Measurements from ENCODE around the gene COBLL1.

Gene COBLL1

GRCh38 chr2:164755952-164756351, 85.7 kb downstream of the COBLL1 start:
- no peak for DNase-seq (ENCODE audit: low read depth)

GRCh38 chr2:164754157-164755093, 87.2 kb downstream of the COBLL1 start:
- DNase-seq (ENCODE audit: low read depth): no peak

- no peak for DNase-seq (ENCODE audit: low read depth)
Measured at GRCh38 chr2:164752956-164753355, 88.7 kb downstream of the COBLL1 start.

- DNase-seq (ENCODE audit: low read depth): no peak
Measured at GRCh38 chr2:164747783-164748433, 93.7 kb downstream of the COBLL1 start.

- no peak for DNase-seq (ENCODE audit: low read depth)
Measured at GRCh38 chr2:164747140-164747539, 94.5 kb downstream of the COBLL1 start.

- DNase-seq (ENCODE audit: low read depth): no peak
Measured at GRCh38 chr2:164746713-164747112, 94.9 kb downstream of the COBLL1 start.

- DNase-seq (ENCODE audit: low read depth): no peak
Measured at GRCh38 chr2:164745012-164745797, 96.4 kb downstream of the COBLL1 start.

- no peak for DNase-seq (ENCODE audit: low read depth)
Measured at GRCh38 chr2:164742738-164743317, 98.8 kb downstream of the COBLL1 start.

GRCh38 chr2:164739966-164740365, 101.7 kb downstream of the COBLL1 start:
- no peak for DNase-seq (ENCODE audit: low read depth)

GRCh38 chr2:164737612-164738081, 104.0 kb downstream of the COBLL1 start:
- no peak for DNase-seq (ENCODE audit: low read depth)

- DNase-seq (ENCODE audit: low read depth): no peak
Measured at GRCh38 chr2:164735309-164735919, 106.2 kb downstream of the COBLL1 start.

- DNase-seq (ENCODE audit: low read depth): no peak
Measured at GRCh38 chr2:164734196-164734595, 107.4 kb downstream of the COBLL1 start.

- DNase-seq (ENCODE audit: low read depth): no peak
Measured at GRCh38 chr2:164725542-164725941, 116.1 kb downstream of the COBLL1 start.

GRCh38 chr2:164722616-164723338, 118.8 kb downstream of the COBLL1 start:
- DNase-seq (ENCODE audit: low read depth): no peak

GRCh38 chr2:164721430-164721829, 120.2 kb downstream of the COBLL1 start:
- DNase-seq (ENCODE audit: low read depth): no peak

GRCh38 chr2:164719996-164720941, 121.4 kb downstream of the COBLL1 start:
- no peak for DNase-seq (ENCODE audit: low read depth)

GRCh38 chr2:164717000-164717803, 124.4 kb downstream of the COBLL1 start:
- DNase-seq (ENCODE audit: low read depth): no peak

GRCh38 chr2:164714471-164714870, 127.2 kb downstream of the COBLL1 start:
- no peak for DNase-seq (ENCODE audit: low read depth)

- DNase-seq (ENCODE audit: low read depth): no peak
Measured at GRCh38 chr2:164711766-164712138, 129.9 kb downstream of the COBLL1 start.

All from activated T-helper 1 cell treated with Interleukin-2 at 50 U/mL for 16 hours (primary cell).